Ramos (cell line): ENCODE data around the gene KIAA0513.
"Not testable (repeated sequence)": the region's sequence is repeated elsewhere in the genome, so short reads cannot be mapped to it uniquely, and the experiment has no call there.

Source experiments
- in situ Hi-C: fragments of 300-500 bp; cut with MboI; formaldehyde crosslinking; loops from one replicate; pipeline ENCODE4 v1.14.3; 2022; ENCODE audit warnings: low sequenced_read_pairs; ENCODE audit not compliant: unreplicated experiment

The KIAA0513 gene

GRCh38 chr16:85027958-85028684, 526 bp downstream of the KIAA0513 start:
- in situ Hi-C loops, result no loop called here

- in situ Hi-C loops, result no loop called here
Measured at GRCh38 chr16:85028685-85029407, 1.3 kb downstream of the KIAA0513 start.

- in situ Hi-C loops, result no loop called here
Measured at GRCh38 chr16:85029408-85029784, 1.8 kb downstream of the KIAA0513 start.

- in situ Hi-C loops, result no loop called here
Measured at GRCh38 chr16:85029981-85030401, 2.4 kb downstream of the KIAA0513 start.

- in situ Hi-C loops, result no loop called here
Measured at GRCh38 chr16:85031451-85031850, 3.9 kb downstream of the KIAA0513 start.

GRCh38 chr16:85032187-85032586, 4.6 kb downstream of the KIAA0513 start:
- in situ Hi-C loops, result not testable (repeated sequence)

GRCh38 chr16:85033171-85033570, 5.6 kb downstream of the KIAA0513 start:
- in situ Hi-C loops, result no loop called here

- in situ Hi-C loops, result no loop called here
Measured at GRCh38 chr16:85034591-85035433, 7.2 kb downstream of the KIAA0513 start.

- in situ Hi-C loops, result no loop called here
Measured at GRCh38 chr16:85036236-85037049, 8.8 kb downstream of the KIAA0513 start.

GRCh38 chr16:85037050-85037410, 9.4 kb downstream of the KIAA0513 start:
- in situ Hi-C loops, result no loop called here

- in situ Hi-C loops, result no loop called here
Measured at GRCh38 chr16:85037721-85038120, 10.1 kb downstream of the KIAA0513 start.

- in situ Hi-C loops, result no loop called here
Measured at GRCh38 chr16:85040685-85041084, 13.1 kb downstream of the KIAA0513 start.

- in situ Hi-C loops, result no loop called here
Measured at GRCh38 chr16:85041219-85042166, 13.9 kb downstream of the KIAA0513 start.

- in situ Hi-C loops, result no loop called here
Measured at GRCh38 chr16:85042167-85042526, 14.6 kb downstream of the KIAA0513 start.

- in situ Hi-C loops, result no loop called here
Measured at GRCh38 chr16:85042606-85043005, 15.0 kb downstream of the KIAA0513 start.

GRCh38 chr16:85045077-85045476, 17.5 kb downstream of the KIAA0513 start:
- in situ Hi-C loops, result no loop called here

- in situ Hi-C loops, result no loop called here
Measured at GRCh38 chr16:85045641-85046471, 18.3 kb downstream of the KIAA0513 start.

- in situ Hi-C loops, result no loop called here
Measured at GRCh38 chr16:85046472-85046916, 18.9 kb downstream of the KIAA0513 start.
